HG03103 (cell line): ENCODE results near the gene IQCB1.
"Not testable (repeated sequence)": the region's sequence is repeated elsewhere in the genome, so short reads cannot be mapped to it uniquely, and the experiment has no call there.

Source experiments
- ATAC-seq: cut with Tn5 transposase; IDR thresholded peaks from one replicate; pipeline ENCODE4 v1.9.1; 2021; ENCODE audit warnings: low read depth; ENCODE audit not compliant: unreplicated experiment

Gene IQCB1

DNA sequence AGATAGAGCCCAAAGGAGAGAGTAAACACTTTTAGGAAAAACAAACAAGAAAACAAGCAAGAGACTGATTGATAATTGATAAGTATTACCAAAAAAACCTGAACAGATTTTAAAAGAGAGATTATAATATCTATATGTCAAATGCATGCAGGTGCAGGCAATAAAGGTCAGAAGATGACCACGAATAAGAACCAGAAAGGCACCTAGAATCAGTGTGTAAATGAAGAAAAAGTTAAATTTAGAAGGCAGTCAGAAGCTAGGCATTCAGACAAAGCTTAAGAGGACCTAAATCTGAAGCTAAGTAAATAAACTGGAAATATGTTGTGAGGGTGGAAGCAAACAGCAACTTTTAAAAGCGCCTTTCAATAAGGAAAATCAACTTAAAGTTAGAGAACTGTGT, 16.3 kb downstream of the IQCB1 start:
- no peak for ATAC-seq

- no peak for ATAC-seq
Observed at GRCh38 chr3:121817753-121818152, 17.1 kb downstream of the IQCB1 start.

DNA sequence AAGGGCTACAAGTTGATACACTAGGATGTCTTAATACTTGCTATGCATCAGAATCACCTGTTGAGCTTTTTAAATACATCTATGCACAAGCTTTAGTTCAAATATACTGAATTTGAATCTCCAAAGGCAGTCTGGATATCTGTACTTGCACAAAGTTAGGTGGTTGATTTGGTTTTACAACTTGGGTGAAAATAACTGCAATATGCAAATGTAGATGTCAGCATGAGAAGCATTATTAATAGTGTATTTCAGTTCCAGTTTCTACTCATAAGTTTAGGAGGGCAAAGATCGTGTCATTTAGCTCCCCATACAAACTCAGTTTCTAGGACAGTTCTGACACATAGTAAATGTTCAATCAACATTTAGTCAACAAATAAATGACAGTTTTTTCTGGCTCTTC, 25.6 kb downstream of the IQCB1 start:
- peak; percentile 98 for ATAC-seq

DNA sequence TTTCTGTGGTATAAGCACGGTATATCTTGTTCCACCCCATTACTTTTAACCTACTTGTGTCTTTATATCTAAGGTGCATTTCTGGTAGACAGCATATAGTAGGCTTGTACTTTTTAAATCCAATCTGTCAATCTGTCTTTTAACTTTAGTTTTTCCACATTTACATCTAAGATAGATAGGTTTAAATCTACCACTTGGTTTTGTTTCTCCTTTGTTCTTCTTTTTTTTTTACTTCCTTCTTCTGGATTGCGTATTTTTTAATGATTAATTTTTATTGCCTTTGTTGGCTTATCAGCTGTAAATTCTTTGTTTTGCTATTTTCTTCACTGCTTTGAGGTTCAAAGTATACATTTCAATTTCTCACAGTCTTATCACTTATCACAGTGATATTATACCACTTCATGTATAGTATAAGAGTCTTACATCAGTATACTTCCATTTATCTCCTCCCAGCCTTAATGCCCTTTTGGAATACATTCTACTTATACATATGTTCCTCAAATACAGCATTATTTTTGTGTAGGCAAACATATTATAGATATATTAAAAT, 31.0 kb downstream of the IQCB1 start:
- no peak for ATAC-seq

DNA sequence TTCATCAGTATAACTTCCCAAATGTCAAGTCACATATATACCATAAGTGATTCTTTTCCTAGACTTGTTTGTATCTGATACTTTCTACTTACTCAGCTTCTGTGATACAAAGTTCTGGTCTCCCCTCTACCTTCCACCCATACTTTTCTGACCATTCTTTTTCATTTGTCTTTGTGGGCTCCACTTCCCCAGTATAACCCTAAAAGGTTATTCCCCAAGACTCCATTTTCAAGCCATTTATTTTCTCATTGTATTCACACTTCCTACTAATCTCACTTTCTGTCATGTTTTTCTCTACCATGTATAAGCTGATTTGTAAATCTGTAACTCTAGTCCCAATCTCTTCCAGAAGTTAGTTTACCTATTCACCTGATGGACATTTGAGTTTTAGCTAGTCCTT, 34.0 kb downstream of the IQCB1 start:
- no peak for ATAC-seq

DNA sequence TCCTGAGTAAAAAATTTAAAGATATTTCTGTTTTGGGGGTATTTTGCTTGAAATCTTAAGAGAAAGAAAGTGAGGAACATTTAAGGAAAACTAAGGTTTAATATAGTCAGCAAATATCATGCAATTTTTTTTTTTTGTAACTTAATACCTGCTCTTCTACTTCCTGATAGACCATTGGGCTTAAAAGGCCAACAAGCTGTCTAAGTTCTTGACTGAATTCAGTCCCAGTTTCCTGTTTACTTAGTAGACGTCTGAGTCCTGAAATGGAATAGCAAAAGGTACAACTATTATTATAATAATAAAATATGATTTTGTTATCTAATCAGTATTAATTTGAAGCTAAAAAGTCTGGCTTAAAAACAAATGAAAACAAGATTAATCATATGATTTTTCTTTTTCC, 37.9 kb downstream of the IQCB1 start:
- no peak for ATAC-seq

DNA sequence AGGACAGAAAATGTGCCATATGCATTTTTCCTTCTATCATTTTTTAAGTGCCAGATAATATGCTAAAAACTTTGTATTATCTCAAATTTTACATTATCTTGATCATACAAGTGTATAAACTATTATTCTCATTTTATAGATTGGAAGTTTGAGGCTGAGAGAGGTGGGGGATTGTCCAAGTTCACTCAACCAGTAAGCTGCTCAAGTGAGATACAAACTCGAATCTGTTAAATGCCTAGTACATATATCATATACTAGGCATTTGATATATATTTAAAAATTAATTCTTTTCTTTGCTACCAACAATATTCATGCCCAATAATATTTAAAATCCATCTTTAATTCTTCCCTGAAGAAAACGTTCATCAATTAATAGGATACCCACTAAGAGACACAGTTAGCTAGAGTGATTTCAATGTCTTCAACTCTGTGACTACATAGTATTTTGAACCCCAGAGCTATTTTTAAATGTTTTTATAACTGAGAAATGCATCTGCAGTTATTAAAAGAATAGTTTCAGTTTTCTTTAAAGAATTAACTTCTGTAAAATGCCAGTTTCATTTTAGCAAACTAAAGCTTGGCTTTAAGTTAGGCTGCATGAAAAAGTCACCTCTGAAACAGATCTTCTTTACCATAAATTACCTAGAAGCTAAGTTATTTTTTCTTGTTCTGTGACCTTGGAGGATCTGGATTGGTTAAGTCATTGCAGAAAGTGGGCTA, 40.4 kb downstream of the IQCB1 start:
- ATAC-seq, result no peak

GRCh38 chr3:121793078-121793477, 41.8 kb downstream of the IQCB1 start:
- peak; percentile 50 for ATAC-seq

DNA sequence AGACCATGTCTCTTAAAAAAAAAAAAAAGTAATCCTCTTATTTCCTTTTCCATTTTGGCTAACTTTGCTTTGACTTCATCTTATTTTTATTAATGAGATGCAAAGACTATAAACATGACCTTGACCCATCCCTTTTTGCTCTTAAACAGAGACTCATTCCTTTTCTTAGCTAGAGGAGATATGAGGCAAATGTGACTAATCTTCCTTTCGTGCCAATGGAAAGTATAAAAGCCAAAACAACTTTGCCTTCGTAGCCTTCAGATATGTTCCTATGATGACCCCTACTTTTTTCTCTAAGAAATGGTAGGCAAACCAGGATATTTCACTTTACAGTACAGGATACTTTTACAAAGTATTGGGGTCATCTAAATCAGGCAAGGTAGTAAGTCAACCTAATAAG, 48.4 kb downstream of the IQCB1 start:
- no peak for ATAC-seq

GRCh38 chr3:121782784-121783183, 52.1 kb downstream of the IQCB1 start:
- not testable (repeated sequence) for ATAC-seq

GRCh38 chr3:121781611-121782010, 53.2 kb downstream of the IQCB1 start:
- no peak for ATAC-seq

- ATAC-seq, result not testable (repeated sequence)
Observed at GRCh38 chr3:121775095-121775494, 59.8 kb downstream of the IQCB1 start.

DNA sequence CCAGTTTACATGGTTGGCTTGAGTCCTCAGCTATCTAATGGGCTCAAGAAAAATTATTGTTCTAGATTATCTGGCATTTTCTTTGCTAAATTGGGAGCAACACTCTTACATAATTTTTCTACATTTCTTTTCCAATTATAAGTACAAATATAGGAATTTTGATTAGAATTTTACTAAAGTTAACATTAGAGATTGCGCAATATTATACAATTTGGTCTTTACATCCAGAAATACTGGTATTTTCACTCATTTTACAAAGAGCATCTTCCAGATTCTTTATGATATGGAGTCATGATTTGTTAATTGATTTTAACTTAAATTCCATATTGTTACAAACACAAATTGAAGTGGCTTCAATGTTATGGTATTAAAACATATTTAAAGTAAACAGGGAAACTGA, 65.6 kb downstream of the IQCB1 start:
- no peak for ATAC-seq

GRCh38 chr3:121768452-121768851, 66.4 kb downstream of the IQCB1 start:
- ATAC-seq, result no peak

DNA sequence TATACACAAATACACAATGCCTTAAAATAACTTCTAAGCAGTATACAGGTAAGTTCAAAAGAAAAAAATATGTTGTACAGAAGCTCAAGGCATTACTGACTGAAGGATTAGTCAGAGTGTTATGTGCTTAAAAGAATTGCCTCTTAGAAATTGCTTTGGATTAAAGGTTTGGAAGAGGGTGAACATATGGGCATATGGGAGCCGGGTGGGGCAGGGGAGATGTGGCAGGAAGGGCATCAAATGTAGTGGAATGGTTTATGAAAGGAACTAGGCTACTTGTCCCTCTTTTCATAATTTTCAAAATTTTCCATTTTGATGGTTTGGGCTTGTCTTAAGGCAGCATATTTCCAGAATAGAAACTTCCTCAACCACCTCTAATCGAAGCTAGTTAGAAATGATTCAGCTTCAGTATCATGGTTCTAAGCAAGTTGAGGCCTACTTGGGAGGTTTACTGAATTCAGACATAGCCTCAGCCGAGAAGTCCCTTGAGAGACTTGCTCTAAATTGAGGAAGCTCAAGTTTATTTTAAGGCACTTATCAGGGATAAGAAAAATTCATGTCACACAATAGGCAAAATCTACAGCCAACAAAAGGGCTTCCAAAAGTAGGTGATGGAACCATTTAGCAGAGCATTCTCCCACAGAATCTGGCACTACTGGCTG, 75.2 kb downstream of the IQCB1 start:
- ATAC-seq, result no peak

DNA sequence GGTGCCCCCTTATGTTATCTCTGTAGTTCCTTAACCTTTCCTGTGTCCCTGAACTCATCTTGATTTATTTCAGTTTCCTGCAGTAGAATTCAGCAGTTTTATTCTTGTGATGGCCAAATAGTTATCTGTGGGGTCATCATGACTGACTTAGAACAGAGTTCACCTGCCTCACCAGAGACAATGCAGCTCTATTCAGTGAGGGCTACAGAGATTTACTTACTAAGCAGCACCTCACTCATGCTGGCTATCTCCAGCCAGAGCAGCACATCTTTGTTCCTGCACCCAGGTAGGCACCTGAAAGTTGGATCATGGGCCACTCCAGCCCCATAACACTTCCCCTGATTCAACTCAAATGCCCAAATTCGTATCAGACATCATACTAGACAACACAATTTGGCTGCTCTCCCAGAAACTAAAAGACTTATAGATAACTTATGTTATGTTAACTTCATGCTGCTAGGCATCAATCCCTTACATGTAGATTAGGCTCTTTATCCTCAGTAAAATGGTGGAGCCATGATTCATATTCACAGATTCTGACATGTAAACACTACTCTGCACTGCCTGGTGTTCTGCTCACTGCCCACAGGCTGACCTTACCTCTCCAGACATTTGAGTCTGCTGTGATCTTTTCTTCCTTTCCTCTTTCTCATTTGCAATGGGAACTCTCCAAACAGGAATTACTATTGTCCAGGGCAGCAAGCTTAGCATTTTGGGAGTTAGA, 76.0 kb downstream of the IQCB1 start:
- ATAC-seq, result no peak

GRCh38 chr3:121757812-121758545, 76.9 kb downstream of the IQCB1 start:
- no peak for ATAC-seq

DNA sequence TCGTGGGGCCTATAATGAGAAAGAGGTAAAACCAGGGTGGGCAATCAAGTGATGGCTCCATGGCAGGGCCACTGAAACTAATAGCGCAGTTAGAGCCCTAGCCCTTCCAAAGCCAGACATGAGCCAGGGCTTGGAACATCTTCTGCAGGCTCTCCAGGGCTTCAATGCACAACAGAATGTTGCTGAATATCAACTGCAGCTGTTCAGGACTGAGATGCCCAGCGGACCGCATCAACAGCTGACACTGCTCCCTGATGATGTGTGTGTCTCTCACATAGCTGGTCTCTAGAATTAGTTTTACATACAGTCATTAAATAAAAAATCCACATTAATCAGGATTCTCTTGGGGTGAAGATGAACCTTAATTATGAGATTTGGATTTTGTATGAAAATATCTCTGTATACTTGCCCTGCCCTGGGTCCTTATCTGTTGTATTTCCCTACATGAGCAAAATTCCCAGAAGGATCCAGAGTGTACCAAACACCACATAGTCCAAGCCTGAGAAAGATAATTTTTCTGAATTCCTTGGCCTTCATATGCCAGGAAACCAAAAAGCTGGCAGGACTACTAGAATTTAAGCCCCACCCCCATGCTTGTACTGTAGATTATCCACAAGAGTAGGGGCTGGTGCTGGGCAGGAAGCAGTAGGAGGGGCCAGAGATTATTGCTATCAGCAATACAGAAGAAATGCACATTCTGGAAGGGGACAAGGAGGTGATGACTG, 77.6 kb downstream of the IQCB1 start:
- no peak for ATAC-seq

GRCh38 chr3:121752772-121753171, 82.1 kb downstream of the IQCB1 start:
- no peak for ATAC-seq

GRCh38 chr3:121752261-121752660, 82.6 kb downstream of the IQCB1 start:
- ATAC-seq, result no peak
